Stimulated activated CD8-positive, alpha-beta memory T cell treated with anti-CD3 and anti-CD28 coated beads, Interleukin-7, amount 100 ng/mL, for 1 hour (primary cell): Measurements from ENCODE around the gene ATG101.

Source experiments
- DNase-seq, 2 donors: peaks; one replicate each; pipeline ENCODE4 v3.0.0-alpha.2; 2020; ENCODE audit warnings: low read depth in 2 of 2

Gene ATG101

GRCh38 chr12:52079576-52080402 is 10.0 kb downstream of the ATG101 start, which contains the start of gene SMIM41:
SMIM41 (plus strand) TSS chr12:52079704; CDS start chr12:52079780, 76 bp downstream.
- no peak for DNase-seq

DNA sequence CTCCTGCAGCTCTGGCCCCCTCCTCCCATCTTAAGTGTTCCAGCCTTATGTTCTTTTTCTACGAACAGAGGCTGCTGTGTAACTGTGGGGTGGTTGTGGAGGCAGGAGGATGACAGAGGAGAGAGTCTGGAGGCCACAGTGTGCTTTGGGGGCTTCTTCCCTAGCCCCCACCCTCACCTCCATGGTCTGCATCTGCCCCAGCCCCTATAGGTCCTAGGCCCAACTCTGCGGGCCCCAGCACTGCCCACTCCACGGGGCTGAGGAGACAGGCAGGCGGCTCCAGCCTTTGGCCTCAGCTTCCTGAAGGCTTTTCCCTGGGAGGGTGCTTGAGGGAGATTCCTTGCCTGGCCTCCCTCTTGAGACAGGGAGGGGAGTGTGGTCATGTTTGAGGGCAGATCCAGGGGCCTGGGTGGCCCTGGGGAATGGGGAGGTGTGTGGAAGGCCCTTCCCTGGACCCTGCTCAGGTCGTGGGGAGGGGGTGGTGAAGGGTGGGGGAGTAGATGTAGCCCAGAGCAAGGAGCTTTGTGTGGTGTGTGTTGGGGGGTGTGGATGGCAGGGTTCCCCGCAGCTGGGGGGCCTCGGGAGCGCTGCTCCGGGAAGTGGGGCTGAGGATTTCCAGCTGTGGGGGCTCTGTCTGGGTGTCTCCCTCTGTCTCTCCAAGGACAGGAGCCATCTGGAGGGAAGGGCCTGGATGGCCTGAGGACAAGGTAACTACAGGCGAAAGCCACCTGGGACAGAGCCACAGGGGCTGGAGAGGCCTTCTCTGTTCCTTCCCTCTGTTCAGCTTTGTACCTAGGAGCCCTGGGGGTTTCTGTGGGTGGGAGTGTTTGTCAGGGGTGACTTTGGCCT is 10.8 kb downstream of the ATG101 start:
- DNase-seq: no peak

DNA sequence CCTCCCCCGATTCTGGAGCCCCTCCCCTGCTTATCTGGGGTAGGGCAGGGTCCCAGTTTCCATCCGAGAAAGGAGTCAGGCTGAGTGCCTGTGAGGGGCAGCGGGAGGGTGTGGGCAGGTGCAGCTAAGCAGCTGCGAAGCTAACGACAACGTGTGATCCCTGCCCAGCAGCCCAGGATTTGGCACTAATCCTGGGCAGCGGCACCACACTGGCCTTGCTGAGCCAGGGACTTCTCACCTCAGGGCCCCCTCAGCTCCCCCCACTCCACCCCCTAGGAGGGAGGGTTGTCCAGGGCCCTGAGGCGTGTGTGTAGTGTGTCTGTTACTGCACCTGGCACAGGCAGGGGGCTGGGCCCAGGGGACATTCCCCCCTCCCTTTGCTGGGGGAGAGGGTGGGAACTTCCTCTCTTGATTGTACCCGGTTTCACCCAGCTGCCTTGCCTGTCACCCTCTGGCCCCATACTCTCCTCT is 11.5 kb downstream of the ATG101 start:
- no peak for DNase-seq

DNA sequence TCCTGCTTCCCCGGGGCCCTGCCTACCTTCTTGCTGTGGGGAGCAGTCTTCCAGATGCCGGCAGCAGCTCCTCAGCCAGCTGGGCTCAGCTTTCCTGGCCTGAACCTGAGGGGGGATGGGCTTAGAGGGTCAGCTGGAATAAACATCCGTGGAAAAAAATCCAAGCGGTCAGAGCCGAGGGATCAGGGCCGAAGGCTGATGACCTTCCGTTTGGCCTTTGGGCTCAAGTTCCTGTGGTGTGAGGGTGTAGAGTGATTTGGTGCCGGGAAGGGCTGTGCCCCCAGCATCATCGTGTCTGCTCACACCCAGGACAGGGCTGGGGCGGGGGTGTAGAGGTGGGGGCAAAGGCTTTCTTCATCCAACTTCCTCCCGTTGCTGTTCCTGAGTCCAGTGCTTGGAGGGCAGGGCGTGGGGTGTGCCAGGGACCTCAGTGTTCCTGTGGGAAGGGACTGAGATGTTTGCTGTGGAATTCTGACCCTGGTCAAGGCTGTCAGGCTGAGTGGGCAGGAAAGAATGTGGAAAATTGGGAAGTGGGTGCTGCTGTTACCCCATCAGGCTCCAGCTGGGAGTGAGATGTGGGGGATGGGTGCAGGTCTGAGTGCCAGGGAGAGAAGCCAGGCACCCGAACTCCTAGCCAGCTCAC is 12.4 kb downstream of the ATG101 start:
- DNase-seq: no peak

- no peak for DNase-seq
These were observed 12.8 kb downstream of the ATG101 start for GRCh38 chr12:52082669-52082987.

- DNase-seq: peak; percentile 37 to 50
These were observed 13.3 kb downstream of the ATG101 start for GRCh38 chr12:52082988-52083637.

GRCh38 chr12:52083638-52083996 is 13.8 kb downstream of the ATG101 start:
- DNase-seq: no peak

DNA sequence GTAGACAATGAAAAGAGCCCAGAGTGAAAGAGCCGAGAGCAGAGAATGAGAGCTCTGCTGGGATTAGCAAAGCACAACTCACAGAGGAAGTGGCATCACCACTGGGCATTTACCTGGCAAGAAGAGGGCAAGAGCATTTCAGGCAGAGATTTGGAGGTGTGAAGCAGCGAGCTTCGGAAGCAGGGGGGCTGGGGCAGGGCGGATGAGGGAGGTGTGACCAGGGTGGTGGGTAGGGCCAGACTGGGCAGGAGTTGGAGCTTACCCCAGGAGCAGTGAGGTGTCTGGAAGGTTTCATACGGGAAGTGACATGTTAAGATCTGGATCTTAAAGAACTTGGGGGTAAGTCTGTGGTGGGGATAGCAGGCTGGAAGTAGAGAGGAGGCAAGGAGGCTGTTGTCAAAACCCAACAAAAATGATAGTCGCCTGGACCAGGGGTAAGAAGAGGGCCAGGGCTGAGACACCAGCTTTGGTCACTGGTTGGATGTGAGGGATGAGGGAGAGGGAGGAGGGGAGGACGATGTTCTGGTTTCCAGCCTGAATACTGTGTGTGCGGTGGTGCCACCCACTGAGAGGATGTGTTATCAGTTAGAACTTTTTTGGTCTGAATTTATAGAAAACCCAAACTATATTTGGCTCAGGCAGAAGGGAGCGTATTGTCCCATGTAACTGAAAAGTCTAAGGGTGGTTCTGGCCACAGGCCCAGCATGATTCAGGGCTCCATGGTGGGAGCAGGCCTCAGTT is 14.9 kb downstream of the ATG101 start:
- no peak for DNase-seq

GRCh38 chr12:52085682-52086180 is 16.0 kb downstream of the ATG101 start:
- no peak for DNase-seq

GRCh38 chr12:52086366-52086765 is 16.6 kb downstream of the ATG101 start:
- DNase-seq: no peak

- no peak for DNase-seq
These were observed 17.4 kb downstream of the ATG101 start for GRCh38 chr12:52086944-52087835.

- no peak for DNase-seq
These were observed 18.4 kb downstream of the ATG101 start for GRCh38 chr12:52087961-52088820.

- no peak for DNase-seq
These were observed 19.7 kb downstream of the ATG101 start for GRCh38 chr12:52089491-52089890.

DNA sequence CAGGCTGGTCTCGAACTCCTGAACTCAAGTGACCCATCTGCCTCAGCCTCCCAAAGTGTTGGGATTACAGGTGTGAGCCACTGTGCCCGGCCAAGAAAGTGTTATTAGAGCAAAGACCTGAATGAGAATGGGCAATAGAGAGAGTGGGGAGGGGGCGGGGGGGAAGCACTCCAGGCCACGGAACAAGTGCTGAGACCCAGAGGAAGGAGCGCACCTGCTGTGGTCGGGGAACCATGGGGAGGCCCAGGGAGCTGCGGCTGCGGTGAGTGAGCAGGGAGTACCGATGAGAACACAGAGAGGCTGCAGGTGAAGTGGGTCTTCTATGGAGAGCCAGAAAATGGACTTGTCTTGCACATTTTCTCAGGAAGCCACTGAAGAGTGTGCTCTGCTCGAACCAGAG is 20.5 kb downstream of the ATG101 start:
- DNase-seq: no peak

DNA sequence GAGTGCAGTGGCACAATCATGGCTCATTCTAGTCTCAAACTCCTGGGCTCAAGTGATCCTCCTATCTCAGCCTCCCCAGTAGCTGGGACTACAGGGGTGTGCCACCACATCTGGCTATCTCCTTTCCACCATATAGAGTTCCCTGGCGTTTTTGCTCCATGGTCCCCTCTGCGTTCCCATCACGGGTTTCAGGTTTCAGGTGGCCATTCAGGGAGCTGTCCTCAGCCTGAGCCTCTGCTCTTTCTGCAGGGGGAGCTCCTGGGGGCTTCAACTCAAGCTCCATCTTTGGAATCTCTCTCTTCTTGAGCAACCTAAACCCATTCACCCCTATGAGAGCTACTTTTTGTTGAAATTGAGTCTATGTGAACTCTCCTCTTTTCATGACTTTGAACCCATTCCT is 21.3 kb downstream of the ATG101 start:
- DNase-seq: no peak

GRCh38 chr12:52091869-52092268 is 22.1 kb downstream of the ATG101 start:
- DNase-seq: no peak

- DNase-seq: no peak
These were observed 23.6 kb downstream of the ATG101 start for GRCh38 chr12:52093346-52093745.

- DNase-seq: no peak
These were observed 26.7 kb downstream of the ATG101 start for GRCh38 chr12:52096332-52097044.
